CD4-positive, alpha-beta memory T cell (primary cell): ENCODE data around the gene ASMT. TPM values are rescaled to one million over a fixed set of nuclear protein-coding genes. Genes with fewer than 3 reads are reported as not detected.
"Not testable (repeated sequence)": the region's sequence is repeated elsewhere in the genome, so short reads cannot be mapped to it uniquely, and the experiment has no call there.

Experiments used
- CTCF ChIA-PET: fragments of 350-600 bp; sonication (Branson Sonifier 250); formaldehyde crosslinking; loops from one replicate; lab custom pipeline; 2021; ENCODE audit warnings: inconsistent platforms; ENCODE audit not compliant: partially characterized antibody; lab: Charles Lee
- POLR2A ChIA-PET: fragments of 350-600 bp; sonication (Branson Sonifier 250); formaldehyde crosslinking; loops from one replicate; lab custom pipeline; 2021; ENCODE audit not compliant: partially characterized antibody; lab: Charles Lee
- DNase-seq, 5 donors: peaks; one replicate each; pipeline versions ENCODE4 v3.0.0 to v3.0.0-alpha.2; 2020 to 2022; ENCODE audit warnings: mixed read lengths in 1 of 5
- H3K27ac ChIP-seq: one replicate; pipeline ENCODE4 v1.7.0; 2013; ENCODE audit warnings: low read depth, low read length
- H3K27me3 ChIP-seq: 2 replicates; pipeline ENCODE4 v1.7.0; 2013; ENCODE audit warnings: mild to moderate bottlenecking, low read length, moderate library complexity; ENCODE audit not compliant: insufficient read depth
- H3K36me3 ChIP-seq: 2 replicates; pipeline ENCODE4 v1.7.0; 2013; ENCODE audit warnings: mild to moderate bottlenecking, low read length, moderate library complexity; ENCODE audit not compliant: insufficient read depth
- H3K4me1 ChIP-seq: 2 replicates; pipeline ENCODE4 v1.7.0; 2013; ENCODE audit warnings: mild to moderate bottlenecking, low read length, moderate library complexity; ENCODE audit not compliant: insufficient read depth
- H3K4me3 ChIP-seq, 2 donors: one replicate each; pipeline ENCODE4 v1.7.0; 2013; ENCODE audit warnings: low read length in 2 of 2, mild to moderate bottlenecking in 1 of 2
- H3K9me3 ChIP-seq, 2 donors: one replicate each; pipeline ENCODE4 v1.7.0; 2013; ENCODE audit warnings: low read length in 2 of 2, control low read depth in 1 of 2; ENCODE audit not compliant: control insufficient read depth in 1 of 2
- H3K27ac Mint-ChIP-seq, 7 donors: one replicate each; pipeline ENCODE4 v1.8.0; 2020 to 2021; ENCODE audit warnings: mixed read lengths in 7 of 7, mild to moderate bottlenecking in 6 of 7, inconsistent platforms in 3 of 7, moderate library complexity in 3 of 7
- H3K27me3 Mint-ChIP-seq, 2 donors: one replicate each; pipeline ENCODE4 v1.8.0; 2020 to 2021; ENCODE audit warnings: mixed read lengths in 2 of 2
- H3K36me3 Mint-ChIP-seq, 2 donors: one replicate each; pipeline ENCODE4 v1.8.0; 2020 to 2021; ENCODE audit warnings: mixed read lengths in 2 of 2, inconsistent platforms in 1 of 2, mild to moderate bottlenecking in 1 of 2
- H3K4me1 Mint-ChIP-seq, 4 donors: one replicate each; pipeline ENCODE4 v1.8.0; 2020 to 2021; ENCODE audit warnings: mixed read lengths in 4 of 4, mild to moderate bottlenecking in 1 of 4
- H3K4me3 Mint-ChIP-seq, 8 donors: one replicate each; pipeline ENCODE4 v1.8.0; 2020 to 2021; ENCODE audit warnings: mixed read lengths in 8 of 8, mild to moderate bottlenecking in 7 of 8, moderate library complexity in 6 of 8, inconsistent platforms in 3 of 8
- H3K9me3 Mint-ChIP-seq, 8 donors: one replicate each; pipeline ENCODE4 v1.8.0; 2020 to 2021; ENCODE audit warnings: mixed read lengths in 8 of 8, mild to moderate bottlenecking in 5 of 8, inconsistent platforms in 3 of 8, moderate library complexity in 1 of 8
- intact Hi-C: fragments of 100-400 bp; cut with micrococcal nuclease; formaldehyde crosslinking; loops from one replicate; pipeline ENCODE4 v1.15.1; 2023
- polyA plus RNA-seq, 2 donors: library from polyadenylated mRNA; unstranded; fragments of 300-500 nt; fragmentation: Illumina TruSeq; gene quantifications; one replicate each; pipeline ENCODE4 v1.2.3, GENCODE V29; 2021
- total RNA-seq, 2 experiments: library from RNA; stranded (reverse); gene quantifications; one replicate each; pipeline ENCODE4 v1.2.3, GENCODE V29; 2021

The ASMT gene
- total and polyA plus RNA-seq, 4 experiments from 2014 or later = 0.35 to 1.0 TPM; not detected in 2

GRCh38 chrX:1685444-1685880 is 70.6 kb downstream of the ASMT start:
- DNase-seq, H3K9me3 ChIP-seq, H3K4me3 Mint-ChIP-seq, H3K4me3 ChIP-seq, H3K27ac Mint-ChIP-seq, POLR2A ChIA-PET, intact Hi-C loops, H3K4me1 ChIP-seq, H3K27me3 Mint-ChIP-seq, CTCF ChIA-PET, H3K27me3 ChIP-seq, H3K36me3 ChIP-seq, H3K27ac ChIP-seq: not testable (repeated sequence)
- Mint-ChIP-seq H3K9me3 (peaks cover 0 to 10% (median 0%) of the 10 kb centered on the region in 8 donors), H3K4me1 (peaks cover 8 to 25% (median 15%) of the 10 kb centered on the region in 4 donors), H3K36me3 (peaks cover 2 to 21% of the 10 kb centered on the region in 2 donors)

GRCh38 chrX:1686642-1687041 is 71.8 kb downstream of the ASMT start:
- ChIA-PET POLR2A (no interaction called here), CTCF (no interaction called here)
- Histone ChIP-seq H3K4me1 (peaks cover 4% of the 10 kb centered on the region), H3K36me3 (no peaks in the 10 kb centered on the region), H3K27ac (no peak overlapping the region), H3K4me3 (no peak overlapping the region), H3K27me3 (no peaks in the 10 kb centered on the region), H3K9me3 (no peaks in the 10 kb centered on the region)
- Mint-ChIP-seq H3K4me3 (no peak overlapping the region), H3K27ac (no peak overlapping the region), H3K36me3 (peaks cover 2 to 21% of the 10 kb centered on the region in 2 donors), H3K4me1 (peaks cover 9 to 16% (median 15%) of the 10 kb centered on the region in 4 donors), H3K9me3 (peaks cover 0 to 6% (median 0%) of the 10 kb centered on the region in 8 donors), H3K27me3 (no peaks in the 10 kb centered on the region)
- intact Hi-C loops = no loop called here
- DNase-seq = no peak

Other genes starting within 250 kb of the ASMT start
- gene SLC25A6, start 222.9 kb upstream of the ASMT start, total RNA-seq = 100 to 1,000 TPM; 249 to 252 TPM
- 100 to 1,000 TPM; 525 to 540 TPM for gene SLC25A6, start 222.9 kb upstream of the ASMT start, polyA plus RNA-seq
- gene ASMTL, start 162.2 kb upstream of the ASMT start, total RNA-seq = 10 to 100 TPM; 35.9 to 37.9 TPM
- 10 to 100 TPM; 35.0 to 50.4 TPM for gene ASMTL, start 162.2 kb upstream of the ASMT start, polyA plus RNA-seq
- 100 to 1,000 TPM; 195 TPM for gene P2RY8, start 77.9 kb upstream of the ASMT start, total RNA-seq
- 100 to 1,000 TPM; 194 to 261 TPM for gene P2RY8, start 77.9 kb upstream of the ASMT start, polyA plus RNA-seq
- gene AKAP17A, start 23.5 kb upstream of the ASMT start, total RNA-seq = 100 to 1,000 TPM; 147 to 150 TPM
- 10 to 100 TPM; 12.7 to 43.0 TPM for gene AKAP17A, start 23.5 kb upstream of the ASMT start, polyA plus RNA-seq